ENCODE results near the gene SAMD10. TPM values are rescaled to one million over a fixed set of nuclear protein-coding genes. Genes with fewer than 3 reads are reported as not detected.
A peak's percentile ranks its signal among the peaks of the same experiment; 100 is the strongest.

SAMD10 gene
- total and polyA plus RNA-seq, 4 experiments from 2014 or later: 7.4 to 13.0 (median 8.6) TPM

- H3K4me3 ChIP-seq (ENCODE audit: low read length in 2 of 2): no peak overlapping the region
- H3K4me1 Mint-ChIP-seq: peaks cover 5 to 27% (median 18%) of the 10 kb centered on the region in 4 donors
- POLR2A ChIA-PET (ENCODE audit: partially characterized antibody): interaction anchor here (1.2 to 2.7 kb wide), 5 partner anchors 9 to 46 kb away, joined by 3 to 8 read pairs (median 3); partner anchors contain the start of gene UCKL1
- peaks cover 42% of the 10 kb centered on the region for H3K36me3 ChIP-seq (ENCODE audit: insufficient read depth, low read length)
- H3K27ac Mint-ChIP-seq: peak overlapping the region; percentile 77 to 93 (median 85)
- peaks cover 24% of the 10 kb centered on the region for H3K4me1 ChIP-seq (ENCODE audit: insufficient read depth, low read length)
- CTCF ChIA-PET (ENCODE audit: partially characterized antibody): interaction anchor here (1.0 to 1.2 kb wide), 2 partner anchors 32 to 116 kb away, joined by 3 read pairs; no protein-coding TSS in a partner anchor
- no peaks in the 10 kb centered on the region for H3K9me3 ChIP-seq (ENCODE audit: control insufficient read depth in 1 of 2, low read length in 2 of 2)
- H3K9me3 Mint-ChIP-seq: peaks cover 0 to 2% (median 0%) of the 10 kb centered on the region in 8 donors
- intact Hi-C loops (cut with micrococcal nuclease): no loop called here
- H3K27me3 ChIP-seq (ENCODE audit: insufficient read depth, low read length): no peaks in the 10 kb centered on the region
- no peaks in the 10 kb centered on the region for H3K27me3 Mint-ChIP-seq
- DNase-seq: peak; percentile 75 to 88 (median 87)
- peaks cover 11 to 29% of the 10 kb centered on the region in 2 donors for H3K36me3 Mint-ChIP-seq
- H3K27ac ChIP-seq (ENCODE audit: low read depth, low read length): peak overlapping the region; percentile 36
- H3K4me3 Mint-ChIP-seq: peak overlapping the region in 7 of 8 donors; percentile 35 to 68 (median 43)
These were observed 38.0 kb downstream of the SAMD10 start for GRCh38 chr20:63941282-63942081.

DNA sequence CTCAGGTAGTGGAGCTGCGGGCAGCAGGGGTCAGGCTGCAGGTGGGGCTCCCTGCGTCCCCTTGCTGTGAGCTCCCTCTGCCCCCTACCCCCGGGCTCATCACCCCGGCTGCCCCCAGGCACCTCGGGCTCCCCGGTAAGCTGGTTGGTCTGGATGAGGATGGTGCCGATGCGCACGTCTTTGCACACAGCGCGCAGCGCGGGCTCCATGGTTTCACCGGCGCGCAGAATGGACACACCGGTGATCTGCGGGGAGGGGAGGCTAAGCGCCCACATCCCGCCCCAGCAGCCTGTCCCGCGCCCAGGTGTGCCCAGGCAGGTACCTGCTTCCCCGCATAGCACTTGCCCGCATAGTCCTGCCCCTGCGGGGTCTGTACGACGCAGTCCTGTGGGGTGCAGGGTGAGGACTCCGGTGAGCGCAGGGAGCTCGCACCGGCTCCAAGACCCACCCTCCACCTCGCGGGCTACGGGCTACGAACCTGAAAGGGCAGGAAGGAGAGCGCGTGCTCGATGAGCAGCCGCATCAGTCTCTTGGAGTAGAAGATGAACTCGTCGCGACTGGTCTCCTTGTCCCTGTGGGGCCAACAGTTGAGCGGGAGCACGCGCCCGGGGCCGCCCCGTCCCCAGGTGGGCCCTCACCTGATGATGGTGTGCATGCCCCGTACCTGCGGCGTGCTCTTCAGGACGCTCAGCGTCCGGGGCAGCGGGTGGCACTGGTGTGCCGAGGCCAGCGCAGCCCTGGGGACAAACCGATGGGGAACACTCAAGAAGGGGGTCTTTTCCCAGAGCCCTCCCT is 38.8 kb downstream of the SAMD10 start:
- Mint-ChIP-seq H3K27ac (peak overlapping the region in 6 of 7 donors; percentile 12 to 82 (median 53)), H3K9me3 (peaks cover 0 to 2% (median 0%) of the 10 kb centered on the region in 8 donors), H3K27me3 (no peaks in the 10 kb centered on the region), H3K4me1 (peaks cover 5 to 25% (median 17%) of the 10 kb centered on the region in 4 donors), H3K36me3 (peaks cover 18 to 34% of the 10 kb centered on the region in 2 donors), H3K4me3 (peak overlapping the region in 2 of 8 donors; percentile 13)
- peaks cover 48% of the 10 kb centered on the region for H3K36me3 ChIP-seq (ENCODE audit: insufficient read depth, low read length)
- peak overlapping the region; percentile 36 for H3K27ac ChIP-seq (ENCODE audit: low read depth, low read length)
- H3K9me3 ChIP-seq (ENCODE audit: control insufficient read depth in 1 of 2, low read length in 2 of 2): no peaks in the 10 kb centered on the region
- no peaks in the 10 kb centered on the region for H3K27me3 ChIP-seq (ENCODE audit: insufficient read depth, low read length)
- intact Hi-C loops (cut with micrococcal nuclease): no loop called here
- no peak overlapping the region for H3K4me3 ChIP-seq (ENCODE audit: low read length in 2 of 2)
- ChIA-PET POLR2A (ENCODE audit: partially characterized antibody) (interaction anchor here (1.2 to 2.7 kb wide), 4 partner anchors 10 to 45 kb away, joined by 3 to 8 read pairs (median 3); partner anchors contain the start of gene UCKL1), CTCF (ENCODE audit: partially characterized antibody) (interaction anchor here (1.0 to 1.2 kb wide), 3 partner anchors 33 to 117 kb away, joined by 3 read pairs; no protein-coding TSS in a partner anchor)
- DNase-seq: peak in 1 of 5 donors; percentile 34
- peaks cover 24% of the 10 kb centered on the region for H3K4me1 ChIP-seq (ENCODE audit: insufficient read depth, low read length)

DNA sequence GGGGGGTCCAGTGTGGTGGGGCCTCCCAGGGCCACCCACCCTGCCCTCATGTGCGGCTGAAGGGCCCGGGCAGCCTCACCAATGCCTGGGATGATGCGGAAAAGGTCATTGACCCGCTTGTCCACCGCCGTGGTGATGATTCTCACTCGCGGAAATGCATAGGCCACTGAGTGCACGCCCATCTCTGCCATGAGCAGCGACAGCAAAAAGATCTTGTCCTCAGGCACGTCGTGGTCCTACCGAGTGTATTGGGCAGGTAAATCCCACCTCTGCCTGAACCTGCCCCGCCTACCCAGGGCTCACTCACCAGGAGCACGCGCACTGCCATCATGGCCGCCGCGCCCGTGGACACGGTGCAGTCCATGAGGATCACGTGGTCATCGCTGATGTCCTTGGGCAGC is 39.4 kb downstream of the SAMD10 start:
- no peak overlapping the region for H3K4me3 ChIP-seq (ENCODE audit: low read length in 2 of 2)
- peak in 1 of 5 donors; percentile 27 for DNase-seq
- Mint-ChIP-seq H3K36me3 (peaks cover 21 to 34% of the 10 kb centered on the region in 2 donors), H3K9me3 (peaks cover 0 to 2% (median 0%) of the 10 kb centered on the region in 8 donors), H3K4me3 (no peak overlapping the region), H3K27me3 (no peaks in the 10 kb centered on the region), H3K4me1 (peaks cover 5 to 19% (median 14%) of the 10 kb centered on the region in 4 donors), H3K27ac (peak overlapping the region in 1 of 7 donors; percentile 68)
- no peaks in the 10 kb centered on the region for H3K9me3 ChIP-seq (ENCODE audit: control insufficient read depth in 1 of 2, low read length in 2 of 2)
- no peaks in the 10 kb centered on the region for H3K27me3 ChIP-seq (ENCODE audit: insufficient read depth, low read length)
- intact Hi-C loops (cut with micrococcal nuclease): no loop called here
- H3K4me1 ChIP-seq (ENCODE audit: insufficient read depth, low read length): peaks cover 24% of the 10 kb centered on the region
- peaks cover 52% of the 10 kb centered on the region for H3K36me3 ChIP-seq (ENCODE audit: insufficient read depth, low read length)
- no peak overlapping the region for H3K27ac ChIP-seq (ENCODE audit: low read depth, low read length)
- CTCF ChIA-PET (ENCODE audit: partially characterized antibody): interaction anchor here (1.0 kb wide), 1 partner anchor 37 kb away, joined by 3 read pairs; no protein-coding TSS in a partner anchor
- POLR2A ChIA-PET (ENCODE audit: partially characterized antibody): interaction anchor here (1.2 to 2.7 kb wide), 2 partner anchors 16 to 44 kb away, joined by 3 to 8 read pairs; partner anchors contain the start of gene UCKL1

DNA sequence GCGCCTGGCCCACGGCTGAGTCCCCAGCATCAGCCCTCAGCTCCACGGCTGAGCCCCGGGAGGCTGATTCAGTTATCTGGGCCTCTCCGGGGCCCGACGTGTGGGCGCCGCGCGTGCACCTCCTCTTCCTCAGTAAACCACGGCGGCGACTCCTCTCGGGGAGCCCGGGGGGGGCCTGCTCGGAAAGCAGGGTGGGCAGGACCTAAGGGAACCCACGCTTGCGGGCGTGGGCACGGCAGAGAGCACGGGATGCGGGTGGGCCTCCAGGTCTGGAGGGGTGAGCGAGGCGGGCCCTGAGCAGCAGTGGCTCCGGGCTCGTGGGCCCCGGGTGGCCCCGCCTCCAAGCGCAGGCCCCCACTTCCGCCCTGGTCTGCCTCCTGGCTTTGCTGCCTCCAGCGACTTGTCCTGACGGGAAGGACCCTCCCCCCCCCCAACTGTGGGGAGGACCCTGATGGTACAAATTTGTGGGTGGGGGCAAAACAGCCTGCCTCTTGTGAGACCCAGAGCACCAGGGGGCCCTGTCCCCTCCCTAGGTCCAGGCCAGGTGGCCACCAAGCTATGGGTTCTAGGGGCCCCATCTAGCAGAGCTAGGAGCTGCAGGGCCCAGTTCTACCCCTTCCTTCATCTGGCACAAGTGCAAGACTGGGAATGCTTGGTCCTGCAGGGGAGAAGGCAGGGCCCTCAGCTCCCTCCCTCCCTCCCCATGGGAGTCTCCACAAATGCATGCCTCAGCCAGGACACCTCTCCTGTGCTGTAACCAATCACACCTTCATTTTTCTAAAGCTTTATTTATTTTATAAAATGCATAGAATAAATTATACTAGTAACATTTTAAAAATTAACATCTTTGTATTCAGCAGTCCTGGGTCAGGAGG is 40.1 kb downstream of the SAMD10 start:
- ChIA-PET POLR2A (ENCODE audit: partially characterized antibody) (interaction anchor here (0.7 to 2.7 kb wide), 2 partner anchors 9 to 17 kb away, joined by 3 to 8 read pairs; partner anchors contain the start of gene UCKL1), CTCF (ENCODE audit: partially characterized antibody) (no interaction called here)
- Mint-ChIP-seq H3K27ac (no peak overlapping the region), H3K27me3 (no peaks in the 10 kb centered on the region), H3K4me1 (peaks cover 5 to 22% (median 13%) of the 10 kb centered on the region in 4 donors), H3K36me3 (peaks cover 25 to 38% of the 10 kb centered on the region in 2 donors), H3K4me3 (no peak overlapping the region), H3K9me3 (peaks cover 0 to 2% (median 0%) of the 10 kb centered on the region in 8 donors)
- Histone ChIP-seq H3K27me3 (ENCODE audit: insufficient read depth, low read length) (no peaks in the 10 kb centered on the region), H3K36me3 (ENCODE audit: insufficient read depth, low read length) (peaks cover 54% of the 10 kb centered on the region), H3K4me3 (ENCODE audit: low read length in 2 of 2) (no peak overlapping the region), H3K9me3 (ENCODE audit: control insufficient read depth in 1 of 2, low read length in 2 of 2) (no peaks in the 10 kb centered on the region), H3K27ac (ENCODE audit: low read depth, low read length) (no peak overlapping the region), H3K4me1 (ENCODE audit: insufficient read depth, low read length) (peaks cover 24% of the 10 kb centered on the region)
- peak in 1 of 5 donors; percentile 35 for DNase-seq
- intact Hi-C loops (cut with micrococcal nuclease): no loop called here

- Histone ChIP-seq H3K4me3 (ENCODE audit: low read length in 2 of 2) (no peak overlapping the region), H3K27ac (ENCODE audit: low read depth, low read length) (no peak overlapping the region), H3K36me3 (ENCODE audit: insufficient read depth, low read length) (peaks cover 48% of the 10 kb centered on the region), H3K9me3 (ENCODE audit: control insufficient read depth in 1 of 2, low read length in 2 of 2) (no peaks in the 10 kb centered on the region), H3K4me1 (ENCODE audit: insufficient read depth, low read length) (peaks cover 15% of the 10 kb centered on the region), H3K27me3 (ENCODE audit: insufficient read depth, low read length) (no peaks in the 10 kb centered on the region)
- CTCF ChIA-PET (ENCODE audit: partially characterized antibody): no interaction called here
- intact Hi-C loops (cut with micrococcal nuclease): no loop called here
- Mint-ChIP-seq H3K27me3 (no peaks in the 10 kb centered on the region), H3K9me3 (peaks cover 0 to 2% (median 0%) of the 10 kb centered on the region in 8 donors), H3K4me1 (peaks cover 5 to 22% (median 13%) of the 10 kb centered on the region in 4 donors), H3K27ac (peak overlapping the region in 1 of 7 donors; percentile 57), H3K4me3 (no peak overlapping the region), H3K36me3 (peaks cover 26 to 41% of the 10 kb centered on the region in 2 donors)
- DNase-seq: no peak
- POLR2A ChIA-PET (ENCODE audit: partially characterized antibody): interaction anchor here (1.0 kb wide), 1 partner anchor 19 kb away, joined by 3 read pairs; the partner anchor contains the start of gene UCKL1
These were observed 41.8 kb downstream of the SAMD10 start for GRCh38 chr20:63937596-63937995.

- H3K36me3 Mint-ChIP-seq: peaks cover 25 to 45% of the 10 kb centered on the region in 2 donors
These were observed 44.0 kb downstream of the SAMD10 start for GRCh38 chr20:63935447-63935846.

More at GRCh38 chr20:63935447-63935846, 44.0 kb downstream of the SAMD10 start:
- Histone ChIP-seq H3K4me3 (ENCODE audit: low read length in 2 of 2) (no peak overlapping the region), H3K27me3 (ENCODE audit: insufficient read depth, low read length) (no peaks in the 10 kb centered on the region), H3K4me1 (ENCODE audit: insufficient read depth, low read length) (no peaks in the 10 kb centered on the region), H3K27ac (ENCODE audit: low read depth, low read length) (no peak overlapping the region), H3K36me3 (ENCODE audit: insufficient read depth, low read length) (peaks cover 60% of the 10 kb centered on the region), H3K9me3 (ENCODE audit: control insufficient read depth in 1 of 2, low read length in 2 of 2) (no peaks in the 10 kb centered on the region)
- Mint-ChIP-seq H3K9me3 (no peaks in the 10 kb centered on the region), H3K27ac (peak overlapping the region in 2 of 7 donors; percentile 32 to 48), H3K27me3 (no peaks in the 10 kb centered on the region), H3K4me1 (peaks cover 0 to 11% (median 0%) of the 10 kb centered on the region in 4 donors), H3K4me3 (no peak overlapping the region)
- intact Hi-C loops (cut with micrococcal nuclease): no loop called here
- ChIA-PET POLR2A (ENCODE audit: partially characterized antibody) (interaction anchor here (2.0 kb wide), 1 partner anchor 71 kb away, joined by 5 read pairs; no protein-coding TSS in a partner anchor), CTCF (ENCODE audit: partially characterized antibody) (interaction anchor here (0.9 kb wide), 1 partner anchor 398 kb away, joined by 3 read pairs; the partner anchor contains the start of gene PTK6)
- no peak for DNase-seq

Measured in CD4-positive, alpha-beta memory T cell (primary cell).